Suprapubic skin (tissue), 4 donors: Measurements from ENCODE around the gene F7. TPM values are rescaled to one million over a fixed set of nuclear protein-coding genes. Genes with fewer than 3 reads are reported as not detected.
"Not testable (repeated sequence)": the region's sequence is repeated elsewhere in the genome, so short reads cannot be mapped to it uniquely, and the experiment has no call there.

Experiments used
- DNase-seq, 2 donors: peaks; one replicate each; pipeline ENCODE4 v3.0.0-alpha.2; 2019; ENCODE audit warnings: low spot score in 2 of 2
- H3K27ac ChIP-seq: fragments of 200-600 bp; sonication (generic); one replicate; pipeline ENCODE4 v1.5.1; 2019
- H3K27me3 ChIP-seq: fragments of 200-600 bp; sonication (generic); one replicate; pipeline ENCODE4 v1.5.1; 2019
- H3K36me3 ChIP-seq: fragments of 200-600 bp; sonication (generic); one replicate; pipeline ENCODE4 v1.5.1; 2019
- H3K4me1 ChIP-seq: fragments of 200-600 bp; sonication (generic); one replicate; pipeline ENCODE4 v1.5.1; 2019
- H3K4me3 ChIP-seq: fragments of 200-600 bp; sonication (generic); one replicate; pipeline ENCODE4 v1.5.1; 2019; ENCODE audit warnings: mild to moderate bottlenecking
- H3K9me3 ChIP-seq: fragments of 200-600 bp; sonication (generic); one replicate; pipeline ENCODE4 v1.5.1; 2019
- EP300 ChIP-seq: sonication (generic); formaldehyde crosslinking; IDR thresholded peaks from one replicate; pipeline ENCODE4 v1.6.1; 2017; ENCODE audit warnings: antibody characterized with exemption
- POLR2A ChIP-seq, 2 donors: fragments of 450-650 bp; IDR thresholded peaks; one replicate each; pipeline ENCODE4 v1.6.1; 2017; ENCODE audit warnings: antibody characterized with exemption in 2 of 2, mild to moderate bottlenecking in 2 of 2, moderate library complexity in 2 of 2
- POLR2AphosphoS5 ChIP-seq, 3 donors: sonication (generic); formaldehyde crosslinking; IDR thresholded peaks; one replicate each; pipeline ENCODE4 v1.6.1; 2017; ENCODE audit warnings: antibody characterized with exemption in 3 of 3
- WGBS: methylation state at CpG from one replicate; pipeline ENCODE4 v1.1.5; 2018; 5-methylcytosine and 5-hydroxymethylcytosine counted together
- total RNA-seq, 4 donors: library from RNA; depleted of rRNA; stranded (reverse); fragments of >200 nt; gene quantifications; one replicate each; pipeline ENCODE4 v1.1.0, GENCODE V29; 2016
- TF ChIP-seq, protein P1 (sequence below), 2 donors: fragments of 200-600 bp in 1 of 2; fragments of 450-650 bp in 1 of 2; sonication (generic) in 1 of 2; IDR thresholded peaks; one replicate each; pipeline ENCODE4 v1.5.1; 2016 to 2019; ENCODE audit warnings: antibody characterized with exemption in 2 of 2, mild to moderate bottlenecking in 1 of 2, moderate library complexity in 1 of 2

The F7 gene
- total RNA-seq, 4 donors from 2014 or later = not detected

GRCh38 chr13:113096745-113097305, 8.8 kb upstream of the F7 start:
- H3K9me3 ChIP-seq = no peaks in the 10 kb centered on the region
- 94% methylated on average over 4 of the region's 52 CpGs for WGBS

GRCh38 chr13:113097651-113098050, 7.9 kb upstream of the F7 start:
- peaks cover 9% of the 10 kb centered on the region for H3K36me3 ChIP-seq
- H3K27ac ChIP-seq = no peak overlapping the region
- H3K27me3 ChIP-seq = no peaks in the 10 kb centered on the region
- H3K4me3 ChIP-seq = no peak overlapping the region
- H3K9me3 ChIP-seq = no peaks in the 10 kb centered on the region
- no peak for DNase-seq
- H3K4me1 ChIP-seq = no peaks in the 10 kb centered on the region
- TF ChIP-seq, protein P1, sequence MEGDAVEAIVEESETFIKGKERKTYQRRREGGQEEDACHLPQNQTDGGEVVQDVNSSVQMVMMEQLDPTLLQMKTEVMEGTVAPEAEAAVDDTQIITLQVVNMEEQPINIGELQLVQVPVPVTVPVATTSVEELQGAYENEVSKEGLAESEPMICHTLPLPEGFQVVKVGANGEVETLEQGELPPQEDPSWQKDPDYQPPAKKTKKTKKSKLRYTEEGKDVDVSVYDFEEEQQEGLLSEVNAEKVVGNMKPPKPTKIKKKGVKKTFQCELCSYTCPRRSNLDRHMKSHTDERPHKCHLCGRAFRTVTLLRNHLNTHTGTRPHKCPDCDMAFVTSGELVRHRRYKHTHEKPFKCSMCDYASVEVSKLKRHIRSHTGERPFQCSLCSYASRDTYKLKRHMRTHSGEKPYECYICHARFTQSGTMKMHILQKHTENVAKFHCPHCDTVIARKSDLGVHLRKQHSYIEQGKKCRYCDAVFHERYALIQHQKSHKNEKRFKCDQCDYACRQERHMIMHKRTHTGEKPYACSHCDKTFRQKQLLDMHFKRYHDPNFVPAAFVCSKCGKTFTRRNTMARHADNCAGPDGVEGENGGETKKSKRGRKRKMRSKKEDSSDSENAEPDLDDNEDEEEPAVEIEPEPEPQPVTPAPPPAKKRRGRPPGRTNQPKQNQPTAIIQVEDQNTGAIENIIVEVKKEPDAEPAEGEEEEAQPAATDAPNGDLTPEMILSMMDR (IDR thresholded peaks at IDR 0.05) = no peak
- TF ChIP-seq POLR2AphosphoS5 (IDR thresholded peaks at IDR 0.05) (no peak), POLR2A (IDR thresholded peaks at IDR 0.05) (no peak), EP300 (no peak)
- 83% methylated on average over 7 of the region's 7 CpGs for WGBS

More at GRCh38 chr13:113096745-113097305, 8.8 kb upstream of the F7 start:
- Histone ChIP-seq H3K27ac (no peak overlapping the region), H3K4me3 (no peak overlapping the region), H3K4me1 (no peaks in the 10 kb centered on the region), H3K27me3 (no peaks in the 10 kb centered on the region), H3K36me3 (peaks cover 9% of the 10 kb centered on the region)
- TF ChIP-seq POLR2A (IDR thresholded peaks at IDR 0.05) (no peak), EP300 (no peak)
- TF ChIP-seq, protein P1 (IDR thresholded peaks at IDR 0.05) = no peak
- no peak for DNase-seq

DNA sequence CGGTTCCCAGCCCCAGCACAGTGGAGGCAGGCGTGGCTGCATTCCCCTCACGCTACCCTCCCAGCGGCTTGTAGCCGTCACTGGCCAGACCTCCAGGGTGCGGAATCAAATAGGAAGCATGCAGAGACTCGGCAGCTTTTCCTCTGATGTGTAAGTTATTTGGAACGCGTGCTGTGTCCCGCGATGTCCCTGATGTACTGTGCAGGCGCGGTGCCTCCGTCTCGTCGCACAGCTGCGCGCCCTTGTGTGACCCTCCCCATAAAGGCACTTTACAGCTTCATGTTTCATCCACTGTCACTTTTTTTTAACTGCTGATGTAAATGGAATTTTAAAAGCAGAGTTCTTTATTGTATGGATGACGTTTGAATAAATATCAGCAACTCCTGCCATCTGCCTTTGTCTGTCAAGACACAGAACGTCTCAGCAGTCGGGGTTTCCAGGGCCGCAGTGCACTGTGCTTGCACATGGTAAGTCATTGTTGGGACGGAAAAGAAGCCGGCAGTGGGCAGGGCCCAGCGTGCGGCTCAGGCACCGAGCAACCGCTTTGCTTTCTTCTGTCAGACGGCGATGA, 7.3 kb upstream of the F7 start:
- Histone ChIP-seq H3K36me3 (peaks cover 9% of the 10 kb centered on the region), H3K4me3 (no peak overlapping the region), H3K4me1 (no peaks in the 10 kb centered on the region), H3K27me3 (no peaks in the 10 kb centered on the region), H3K9me3 (no peaks in the 10 kb centered on the region), H3K27ac (no peak overlapping the region)
- WGBS = 58% methylated on average over 30 of the region's 30 CpGs
- no peak for DNase-seq
- no peak for TF ChIP-seq EP300
- TF ChIP-seq POLR2AphosphoS5 (IDR thresholded peaks at IDR 0.05) = no peak
- TF ChIP-seq, protein P1 (IDR thresholded peaks at IDR 0.05) = no peak
- no peak for TF ChIP-seq POLR2A (IDR thresholded peaks at IDR 0.05)

GRCh38 chr13:113099142-113099541, 6.4 kb upstream of the F7 start:
- Histone ChIP-seq H3K27ac (no peak overlapping the region), H3K4me3 (no peak overlapping the region), H3K27me3 (peaks cover 7% of the 10 kb centered on the region), H3K36me3 (peaks cover 9% of the 10 kb centered on the region), H3K4me1 (no peaks in the 10 kb centered on the region), H3K9me3 (no peaks in the 10 kb centered on the region)
- 82% methylated on average over 11 of the region's 11 CpGs for WGBS
- TF ChIP-seq POLR2A (IDR thresholded peaks at IDR 0.05) (no peak), EP300 (no peak), POLR2AphosphoS5 (IDR thresholded peaks at IDR 0.05) (no peak)
- TF ChIP-seq, protein P1 (IDR thresholded peaks at IDR 0.05) = no peak
- DNase-seq = no peak

- 55% methylated on average over 8 of the region's 10 CpGs for WGBS
- not testable (repeated sequence) for H3K4me3 ChIP-seq, H3K27me3 ChIP-seq, H3K27ac ChIP-seq, H3K36me3 ChIP-seq, DNase-seq, H3K9me3 ChIP-seq, H3K4me1 ChIP-seq
Measured at GRCh38 chr13:113102302-113102701, 3.3 kb upstream of the F7 start.

- Histone ChIP-seq H3K27ac (no peak overlapping the region), H3K4me3 (no peak overlapping the region), H3K4me1 (no peaks in the 10 kb centered on the region), H3K36me3 (no peaks in the 10 kb centered on the region), H3K27me3 (peaks cover 8% of the 10 kb centered on the region), H3K9me3 (no peaks in the 10 kb centered on the region)
- TF ChIP-seq POLR2A (IDR thresholded peaks at IDR 0.05) = no peak
- no peak for TF ChIP-seq EP300
- TF ChIP-seq POLR2AphosphoS5 (IDR thresholded peaks at IDR 0.05) = no peak
- TF ChIP-seq, protein P1 (IDR thresholded peaks at IDR 0.05) = no peak
- WGBS = 77% methylated on average over 12 of the region's 12 CpGs
- DNase-seq = no peak
Measured at GRCh38 chr13:113102727-113103126, 2.9 kb upstream of the F7 start.
